A172 (cell line): Measurements from ENCODE around the gene MRPL23. TPM values are rescaled to one million over a fixed set of nuclear protein-coding genes. Genes with fewer than 3 reads are reported as not detected.

Experiments used
- DNase-seq: peaks from one replicate; pipeline ENCODE4 v3.0.0-alpha.2; 2015; ENCODE audit warnings: low spot score
- total RNA-seq: library from RNA; depleted of rRNA; stranded (reverse); fragments of >200 nt; shearing (Covaris generic); gene quantifications from 2 replicates; pipeline ENCODE4 v1.2.3, GENCODE V29; 2014; rRNA removed

Gene MRPL23
- total RNA-seq, 1 experiment from 2014 or later: 292 TPM

DNA sequence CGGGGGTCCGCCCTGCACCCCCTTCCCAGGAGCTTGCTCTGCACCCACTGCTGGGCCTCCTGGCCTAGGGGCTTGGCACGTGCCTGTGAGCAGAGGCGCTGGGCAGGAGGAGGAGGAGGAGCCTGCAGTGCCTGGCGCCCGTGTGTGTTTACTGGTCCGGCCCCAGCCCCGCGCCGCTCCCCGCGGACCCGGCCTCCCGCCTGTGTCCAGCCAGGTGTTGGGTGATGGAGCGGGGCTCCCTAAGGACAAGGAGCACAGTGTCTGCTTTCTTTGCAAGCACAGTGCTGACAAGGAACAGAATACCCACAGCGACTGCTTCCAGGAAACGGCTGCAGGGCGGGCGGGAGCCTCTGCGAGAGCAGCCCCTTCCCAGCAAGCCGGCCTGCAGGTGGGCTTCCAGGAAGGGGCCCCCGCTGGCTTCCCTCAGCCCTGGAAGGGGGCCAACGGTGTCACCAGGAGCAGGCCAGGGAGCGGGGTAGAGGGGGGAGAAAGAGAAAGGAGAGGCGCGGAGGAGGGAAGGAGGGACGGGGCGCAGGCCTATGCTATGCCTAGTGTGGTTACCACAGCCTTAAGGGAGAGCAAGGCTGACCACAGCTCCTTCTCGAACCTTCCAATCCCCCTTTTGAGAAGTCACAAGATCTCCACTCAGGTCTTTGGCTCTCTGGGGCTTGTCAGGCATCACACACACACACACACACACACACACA is 43.9 kb downstream of the MRPL23 start:
- no peak for DNase-seq

- DNase-seq: no peak
Observed at GRCh38 chr11:1992111-1992510, 45.0 kb downstream of the MRPL23 start.

DNA sequence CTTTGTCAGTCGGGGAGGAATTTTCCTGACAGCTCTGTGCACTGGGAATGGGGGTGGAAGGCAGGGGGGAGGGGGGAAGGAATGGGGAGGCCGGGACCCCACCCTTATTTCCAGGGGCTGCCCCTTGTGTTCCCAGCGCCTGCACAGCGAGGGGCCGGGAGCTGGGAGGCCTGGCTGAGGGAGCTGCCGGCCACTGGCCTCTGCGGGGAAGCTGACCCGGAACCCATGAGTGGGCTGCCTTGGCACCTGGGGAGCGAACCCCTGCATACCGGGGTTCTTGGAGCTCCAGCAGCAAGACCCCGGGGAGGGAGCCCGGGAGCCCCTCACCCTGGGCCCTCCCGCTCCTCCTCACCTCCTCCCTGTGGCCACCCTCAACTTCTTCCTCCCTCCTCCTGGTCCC is 47.0 kb downstream of the MRPL23 start:
- no peak for DNase-seq

- DNase-seq: no peak
Observed at GRCh38 chr11:1997755-1998154, 50.6 kb downstream of the MRPL23 start, which contains the start of gene H19. Gene H19 (minus strand): TSS chr11:1997842.

DNA sequence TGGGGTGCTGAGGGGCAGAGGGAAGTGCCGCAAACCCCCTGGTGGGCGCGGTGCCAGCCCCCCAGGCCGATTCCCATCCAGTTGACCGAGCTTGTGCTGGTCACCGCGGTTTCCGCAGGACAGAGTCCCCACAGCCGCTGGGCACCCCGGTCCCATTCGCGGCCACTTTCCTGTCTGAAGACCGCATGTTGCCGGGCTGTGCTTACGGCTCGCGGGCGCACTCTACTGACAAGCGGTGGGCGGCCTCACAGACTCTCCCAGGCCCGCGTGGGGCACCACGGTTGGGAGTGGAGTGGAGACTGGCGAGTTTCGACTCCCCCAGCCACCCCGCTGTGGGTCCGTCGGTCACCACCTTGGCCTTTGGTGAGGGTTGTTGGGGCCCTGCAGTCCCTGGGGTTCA is 51.2 kb downstream of the MRPL23 start:
- DNase-seq: no peak

DNA sequence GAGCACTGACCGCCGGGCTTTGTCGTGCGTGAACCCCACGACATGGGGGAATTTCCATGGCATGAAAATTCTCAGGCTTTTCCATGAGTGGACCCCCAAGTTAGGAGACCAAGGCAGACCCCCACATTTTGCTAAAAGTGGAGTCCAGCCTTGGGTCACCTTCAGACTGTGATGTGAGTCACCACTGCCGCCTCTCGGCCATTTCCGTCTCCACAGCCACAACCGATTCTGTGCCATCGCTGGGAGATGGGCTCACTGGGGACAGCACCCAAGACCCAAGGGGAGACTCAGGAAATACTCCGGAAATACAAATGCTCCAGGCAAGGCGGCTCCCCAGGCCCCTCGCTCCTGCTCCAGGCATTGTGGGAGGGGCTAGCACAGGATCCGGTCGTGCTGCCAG is 51.7 kb downstream of the MRPL23 start:
- no peak for DNase-seq

DNA sequence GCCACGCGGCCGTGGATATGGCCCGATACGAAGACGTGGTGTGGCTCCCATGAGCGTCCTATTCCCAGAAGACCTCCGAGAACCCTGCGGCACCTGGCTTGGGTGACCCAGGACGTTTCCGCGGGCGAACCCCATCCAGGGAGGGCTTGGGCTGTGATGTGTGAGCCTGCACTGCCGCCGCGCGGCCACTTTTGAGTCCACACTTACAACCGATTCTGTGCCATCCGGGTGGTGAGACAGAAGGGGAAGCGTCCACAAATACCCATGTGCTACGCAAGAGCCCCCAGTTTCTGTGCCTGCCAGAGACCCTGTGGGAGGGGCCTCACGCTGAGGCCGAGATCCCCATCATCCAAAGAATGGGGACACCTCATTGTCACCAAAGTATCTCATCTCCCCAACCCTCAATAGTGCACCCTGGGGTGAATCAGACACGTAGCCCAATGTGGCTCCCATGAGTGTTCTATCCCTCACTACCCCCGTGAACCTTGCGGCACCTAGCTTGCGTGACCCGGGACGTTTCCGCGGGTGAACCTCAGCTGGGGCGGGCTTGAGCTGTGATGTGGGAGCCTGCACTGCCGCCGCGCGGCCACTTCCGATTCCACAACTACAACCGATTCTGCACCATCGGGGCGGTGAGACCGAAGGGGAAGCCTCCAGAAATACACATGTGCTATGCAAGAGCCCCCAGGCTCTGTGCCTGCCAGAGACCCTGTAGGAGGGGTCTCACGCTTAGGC is 55.1 kb downstream of the MRPL23 start:
- DNase-seq: no peak

- DNase-seq: no peak
Observed at GRCh38 chr11:2002807-2003206, 55.7 kb downstream of the MRPL23 start.

DNA sequence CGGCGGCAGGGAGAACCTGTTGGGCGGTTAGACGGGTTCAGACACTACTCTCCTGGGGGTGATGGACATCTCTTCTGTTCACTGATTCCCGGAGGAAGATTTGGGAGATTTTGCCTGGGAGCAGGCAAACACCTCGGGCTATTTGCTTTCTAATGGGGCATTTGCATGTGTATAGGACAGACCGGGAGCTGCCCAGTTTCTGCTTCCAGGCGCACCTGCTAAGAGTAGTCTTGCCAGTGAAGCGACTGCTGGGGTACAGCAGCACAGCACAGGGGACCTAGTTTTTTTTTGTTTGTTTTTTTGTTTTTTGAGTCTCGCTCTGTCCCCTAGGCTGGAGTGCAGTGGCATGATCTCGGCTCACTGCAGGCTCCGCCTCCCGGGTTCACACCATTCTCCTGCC is 57.3 kb downstream of the MRPL23 start:
- no peak for DNase-seq

Other genes starting within 250 kb of the MRPL23 start
- gene IFITM10, start 196.7 kb upstream of the MRPL23 start, total RNA-seq: 2.9 and 3.0 TPM in 2 replicates
- gene CTSD, start 183.4 kb upstream of the MRPL23 start, total RNA-seq: 875 and 888 TPM in 2 replicates
- 2.1 TPM in 1 of 2 replicates, not detected in the other for gene SYT8, start 112.3 kb upstream of the MRPL23 start, total RNA-seq
- not detected in 2 replicates for gene TNNI2, start 108.4 kb upstream of the MRPL23 start, total RNA-seq
- 2.2 and 71.7 TPM in 2 replicates for gene LSP1, start 94.2 kb upstream of the MRPL23 start, total RNA-seq
- not detected in 2 replicates for gene PRR33, start 55.4 kb upstream of the MRPL23 start, total RNA-seq
- 0.46 TPM in 1 of 2 replicates, not detected in the other for gene TNNT3, start 27.6 kb upstream of the MRPL23 start, total RNA-seq
- gene H19, start 50.5 kb downstream of the MRPL23 start, total RNA-seq: 0.69 and 2.7 TPM in 2 replicates
- 0.67 and 0.90 TPM in 2 replicates for gene IGF2, start 192.1 kb downstream of the MRPL23 start, total RNA-seq
- gene INS, start 213.9 kb downstream of the MRPL23 start, total RNA-seq: not detected in 2 replicates
- gene TH, start 224.5 kb downstream of the MRPL23 start, total RNA-seq: 0.26 and 0.43 TPM in 2 replicates